Body of pancreas (tissue), 4 donors: ENCODE measurements around the gene PSORS1C1.

Experiments used
- POLR2A ChIP-seq, 3 donors: fragments of 450-650 bp; IDR thresholded peaks; one replicate each; pipeline ENCODE4 v1.6.1; 2016; ENCODE audit warnings: antibody characterized with exemption in 3 of 3, mild to moderate bottlenecking in 2 of 3
- TF ChIP-seq, protein P1 (sequence below), 7 experiments: fragments of 450-650 bp in 4 of 7; fragments of 200-600 bp in 3 of 7; sonication (generic) in 3 of 7; IDR thresholded peaks; one replicate each; pipeline ENCODE4 v1.5.1; 2016 to 2019; ENCODE audit warnings: antibody characterized with exemption in 7 of 7

DNA sequence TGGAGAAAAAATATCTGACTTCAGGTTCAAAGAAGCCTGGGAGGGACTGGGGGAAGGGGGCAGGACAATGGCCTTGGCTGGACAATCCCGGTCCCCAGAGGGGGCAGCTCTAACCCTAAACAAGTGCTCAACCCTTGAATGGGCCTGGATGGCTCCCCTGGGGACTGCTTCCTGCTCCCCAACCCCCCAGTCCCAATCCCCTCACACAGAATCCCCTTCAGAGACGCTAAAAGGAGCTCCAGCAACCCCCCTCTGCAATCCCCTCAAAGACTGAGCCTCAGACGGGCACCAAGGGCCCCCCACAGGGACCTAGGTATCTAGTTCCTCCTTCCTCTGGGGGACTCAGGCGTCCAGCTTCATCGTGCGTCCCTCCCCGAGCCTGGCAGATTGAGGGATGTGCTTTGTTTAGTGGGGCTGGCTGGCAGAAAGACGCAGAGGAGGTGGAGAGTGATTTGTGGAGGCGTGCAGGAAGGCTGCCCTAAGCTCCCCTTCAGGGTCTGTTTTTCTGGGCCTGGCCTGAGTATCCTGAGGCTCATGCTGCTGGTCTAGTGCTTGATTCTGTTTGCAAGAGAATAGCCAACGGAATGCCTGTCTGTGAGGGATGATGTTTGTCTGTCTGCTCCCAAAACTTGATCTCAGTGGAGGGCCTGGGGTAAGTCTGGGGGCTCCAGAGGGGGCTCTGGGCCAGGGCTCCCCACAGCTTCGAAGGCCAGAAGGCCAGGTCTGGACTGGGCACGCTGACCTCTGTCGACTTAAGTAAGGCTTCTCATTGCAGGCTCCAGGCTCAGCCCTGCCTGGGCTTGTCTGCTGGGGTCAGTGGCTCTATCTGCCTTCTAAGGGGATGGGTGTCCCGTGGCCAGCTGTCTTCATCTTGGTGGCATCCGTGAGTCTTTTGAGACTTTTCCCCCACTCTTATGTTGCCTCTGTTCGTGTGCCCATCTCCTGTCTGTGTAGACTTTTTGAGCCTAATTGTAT is 57.6 kb downstream of the PSORS1C1 start:
- TF ChIP-seq POLR2A (IDR thresholded peaks at IDR 0.05), result no peak
- TF ChIP-seq, protein P1, sequence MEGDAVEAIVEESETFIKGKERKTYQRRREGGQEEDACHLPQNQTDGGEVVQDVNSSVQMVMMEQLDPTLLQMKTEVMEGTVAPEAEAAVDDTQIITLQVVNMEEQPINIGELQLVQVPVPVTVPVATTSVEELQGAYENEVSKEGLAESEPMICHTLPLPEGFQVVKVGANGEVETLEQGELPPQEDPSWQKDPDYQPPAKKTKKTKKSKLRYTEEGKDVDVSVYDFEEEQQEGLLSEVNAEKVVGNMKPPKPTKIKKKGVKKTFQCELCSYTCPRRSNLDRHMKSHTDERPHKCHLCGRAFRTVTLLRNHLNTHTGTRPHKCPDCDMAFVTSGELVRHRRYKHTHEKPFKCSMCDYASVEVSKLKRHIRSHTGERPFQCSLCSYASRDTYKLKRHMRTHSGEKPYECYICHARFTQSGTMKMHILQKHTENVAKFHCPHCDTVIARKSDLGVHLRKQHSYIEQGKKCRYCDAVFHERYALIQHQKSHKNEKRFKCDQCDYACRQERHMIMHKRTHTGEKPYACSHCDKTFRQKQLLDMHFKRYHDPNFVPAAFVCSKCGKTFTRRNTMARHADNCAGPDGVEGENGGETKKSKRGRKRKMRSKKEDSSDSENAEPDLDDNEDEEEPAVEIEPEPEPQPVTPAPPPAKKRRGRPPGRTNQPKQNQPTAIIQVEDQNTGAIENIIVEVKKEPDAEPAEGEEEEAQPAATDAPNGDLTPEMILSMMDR (IDR thresholded peaks at IDR 0.05), result no peak
